ENCODE data around the gene EBP. TPM values are rescaled to one million over a fixed set of nuclear protein-coding genes. Genes with fewer than 3 reads are reported as not detected.

EBP gene
- total and polyA plus RNA-seq, 8 donors = 5.8 to 208 (median 53.1) TPM

- intact Hi-C loops (cut with DNase I; ENCODE audit: low total_unique reads) = no loop called here
- Histone ChIP-seq H3K4me1 (peaks cover 0 to 23% (median 10%) of the 10 kb centered on the region in 4 donors), H3K27me3 (no peaks in the 10 kb centered on the region), H3K9me3 (no peaks in the 10 kb centered on the region), H3K4me3 (no peak overlapping the region), H3K36me3 (peaks cover 0 to 6% (median 4%) of the 10 kb centered on the region in 4 donors), H3K27ac (no peak overlapping the region)
- 54 to 88% (median 70%) methylated on average over 5 to 9 of the region's 9 CpGs for WGBS, 5 donors
- TF ChIP-seq POLR2AphosphoS5 (IDR thresholded peaks at IDR 0.05) (no peak), CTCF (IDR thresholded peaks at IDR 0.05) (no peak), POLR2A (IDR thresholded peaks at IDR 0.05) (no peak), EP300 (IDR thresholded peaks at IDR 0.05) (no peak)
- no peak for DNase-seq
Measured at GRCh38 chrX:48473704-48473990, 48.0 kb upstream of the EBP start.

- intact Hi-C loops (cut with DNase I; ENCODE audit: low total_unique reads) = no loop called here
Measured at GRCh38 chrX:48474127-48474526, 47.5 kb upstream of the EBP start.

GRCh38 chrX:48474581-48474980 lies 47.0 kb upstream of the EBP start:
- TF ChIP-seq EP300 (IDR thresholded peaks at IDR 0.05) = no peak
- TF ChIP-seq CTCF (IDR thresholded peaks at IDR 0.05) = no peak
- TF ChIP-seq POLR2A (IDR thresholded peaks at IDR 0.05) = no peak
- TF ChIP-seq POLR2AphosphoS5 (IDR thresholded peaks at IDR 0.05) = no peak

More at GRCh38 chrX:48474127-48474526, 47.5 kb upstream of the EBP start:
- Histone ChIP-seq H3K9me3 (no peaks in the 10 kb centered on the region), H3K27ac (no peak overlapping the region), H3K4me3 (no peak overlapping the region), H3K36me3 (peaks cover 0 to 10% (median 8%) of the 10 kb centered on the region in 4 donors), H3K27me3 (no peaks in the 10 kb centered on the region), H3K4me1 (peaks cover 0 to 23% (median 9%) of the 10 kb centered on the region in 4 donors)
- TF ChIP-seq POLR2A (IDR thresholded peaks at IDR 0.05) = no peak
- no peak for DNase-seq
- WGBS, 5 donors = 66 to 77% (median 67%) methylated on average over 10 of the region's 10 CpGs

GRCh38 chrX:48475296-48475695 lies 46.3 kb upstream of the EBP start:
- no peak for TF ChIP-seq POLR2A (IDR thresholded peaks at IDR 0.05)
- no peak for TF ChIP-seq CTCF (IDR thresholded peaks at IDR 0.05)
- no peak for TF ChIP-seq POLR2AphosphoS5 (IDR thresholded peaks at IDR 0.05)
- no peak for TF ChIP-seq EP300 (IDR thresholded peaks at IDR 0.05)
- DNase-seq = no peak
- Histone ChIP-seq H3K27me3 (no peaks in the 10 kb centered on the region), H3K4me1 (peaks cover 0 to 23% (median 9%) of the 10 kb centered on the region in 4 donors), H3K27ac (peak overlapping the region in 4 of 5 donors; percentile 84 to 89 (median 88)), H3K36me3 (peaks cover 0 to 21% (median 12%) of the 10 kb centered on the region in 4 donors), H3K9me3 (no peaks in the 10 kb centered on the region), H3K4me3 (peak overlapping the region; percentile 51 to 67 (median 66))
- intact Hi-C loops (cut with DNase I; ENCODE audit: low total_unique reads) = no loop called here
- 1 to 40% (median 4%) methylated on average over 5 of the region's 5 CpGs for WGBS, 5 donors

More at GRCh38 chrX:48474581-48474980, 47.0 kb upstream of the EBP start:
- no peaks in the 10 kb centered on the region for H3K27me3 ChIP-seq
- peaks cover 0 to 23% (median 9%) of the 10 kb centered on the region in 4 donors for H3K4me1 ChIP-seq
- H3K9me3 ChIP-seq = no peaks in the 10 kb centered on the region
- no peak overlapping the region for H3K27ac ChIP-seq
- no peak for DNase-seq
- 49 to 77% (median 70%) methylated on average over 6 of the region's 6 CpGs for WGBS, 5 donors
- intact Hi-C loops (cut with DNase I; ENCODE audit: low total_unique reads) = no loop called here
- peaks cover 0 to 14% (median 11%) of the 10 kb centered on the region in 4 donors for H3K36me3 ChIP-seq
- no peak overlapping the region for H3K4me3 ChIP-seq

- Histone ChIP-seq H3K27ac (peak within 1 kb of the TSS; percentile 69 to 89 (median 88)), H3K36me3 (peaks cover 0 to 28% (median 13%) of the 10 kb centered on the region in 4 donors), H3K9me3 (no peaks in the 10 kb centered on the region), H3K4me3 (peak within 1 kb of the TSS; percentile 51 to 67 (median 66)), H3K4me1 (peaks cover 0 to 23% (median 9%) of the 10 kb centered on the region in 4 donors), H3K27me3 (no peaks in the 10 kb centered on the region)
- TF ChIP-seq POLR2AphosphoS5 (IDR thresholded peaks at IDR 0.05) (peak; percentile 77 to 90 (median 77)), CTCF (IDR thresholded peaks at IDR 0.05) (no peak), POLR2A (IDR thresholded peaks at IDR 0.05) (peak in 2 of 4 donors; percentile 27 to 28)
- intact Hi-C loops (cut with DNase I; ENCODE audit: low total_unique reads) = no loop called here
- WGBS, 5 donors = 0 to 44% (median 9%) methylated on average over 17 to 75 of the region's 75 CpGs
- peak; percentile 85 to 96 for DNase-seq
Measured at GRCh38 chrX:48475774-48476577, 45.6 kb upstream of the EBP start, which contains the start of gene FTSJ1. TSS of gene FTSJ1 (plus strand) at chrX:48476199. CDS start at chrX:48478048, 1,849 bp downstream.

All from stomach (tissue), 9 donors.